Prostate gland (tissue), 2 donors: Measurements from ENCODE around the gene NPAS1.

Source experiments
- POLR2A ChIP-seq: fragments of 450-650 bp; IDR thresholded peaks from one replicate; pipeline ENCODE4 v1.6.1; 2016; ENCODE audit warnings: antibody characterized with exemption, mild to moderate bottlenecking
- POLR2AphosphoS5 ChIP-seq: sonication (generic); formaldehyde crosslinking; IDR thresholded peaks from one replicate; pipeline ENCODE4 v1.6.1; 2017; ENCODE audit warnings: antibody characterized with exemption
- TF ChIP-seq, protein P1 (sequence below), 4 experiments: fragments of 200-600 bp in 2 of 4; fragments of 450-650 bp in 2 of 4; sonication (generic) in 2 of 4; IDR thresholded peaks; 1 replicate in 3 of 4; 2 replicates in 1 of 4; pipeline ENCODE4 v1.5.1; 2016 to 2019; ENCODE audit warnings: antibody characterized with exemption in 4 of 4, mild to moderate bottlenecking in 2 of 4, moderate library complexity in 2 of 4

DNA sequence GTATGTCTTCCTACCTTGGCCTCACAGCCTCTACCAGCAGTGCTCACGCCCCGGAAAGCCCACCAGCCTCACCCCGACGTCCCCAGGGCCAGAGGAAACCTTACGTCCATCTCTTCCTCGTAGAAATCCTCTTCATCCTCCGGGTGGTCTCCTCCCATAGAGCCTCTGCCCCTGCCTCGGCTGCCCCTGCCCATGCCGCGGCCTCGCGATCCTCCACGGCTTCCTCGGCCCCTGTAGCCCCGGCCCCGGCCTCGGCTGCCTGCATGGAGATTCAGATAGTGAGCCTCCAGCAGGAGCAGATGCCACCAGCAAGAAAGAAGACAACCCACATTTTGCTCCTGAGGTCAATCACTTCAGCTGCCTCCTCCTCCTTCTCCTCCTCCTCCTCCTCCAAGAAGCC lies 66.6 kb downstream of the NPAS1 start:
- TF ChIP-seq, protein P1, sequence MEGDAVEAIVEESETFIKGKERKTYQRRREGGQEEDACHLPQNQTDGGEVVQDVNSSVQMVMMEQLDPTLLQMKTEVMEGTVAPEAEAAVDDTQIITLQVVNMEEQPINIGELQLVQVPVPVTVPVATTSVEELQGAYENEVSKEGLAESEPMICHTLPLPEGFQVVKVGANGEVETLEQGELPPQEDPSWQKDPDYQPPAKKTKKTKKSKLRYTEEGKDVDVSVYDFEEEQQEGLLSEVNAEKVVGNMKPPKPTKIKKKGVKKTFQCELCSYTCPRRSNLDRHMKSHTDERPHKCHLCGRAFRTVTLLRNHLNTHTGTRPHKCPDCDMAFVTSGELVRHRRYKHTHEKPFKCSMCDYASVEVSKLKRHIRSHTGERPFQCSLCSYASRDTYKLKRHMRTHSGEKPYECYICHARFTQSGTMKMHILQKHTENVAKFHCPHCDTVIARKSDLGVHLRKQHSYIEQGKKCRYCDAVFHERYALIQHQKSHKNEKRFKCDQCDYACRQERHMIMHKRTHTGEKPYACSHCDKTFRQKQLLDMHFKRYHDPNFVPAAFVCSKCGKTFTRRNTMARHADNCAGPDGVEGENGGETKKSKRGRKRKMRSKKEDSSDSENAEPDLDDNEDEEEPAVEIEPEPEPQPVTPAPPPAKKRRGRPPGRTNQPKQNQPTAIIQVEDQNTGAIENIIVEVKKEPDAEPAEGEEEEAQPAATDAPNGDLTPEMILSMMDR (IDR thresholded peaks at IDR 0.05) = no peak
- no peak for TF ChIP-seq POLR2AphosphoS5
- TF ChIP-seq POLR2A = no peak
